GM18867 (cell line): ENCODE data around the gene CEP250.
"Not testable (repeated sequence)": the region's sequence is repeated elsewhere in the genome, so short reads cannot be mapped to it uniquely, and the experiment has no call there.

Experiments
- ATAC-seq: cut with Tn5 transposase; IDR thresholded peaks from one replicate; pipeline ENCODE4 v1.9.1; 2021; ENCODE audit warnings: mild to moderate bottlenecking, moderate library complexity; ENCODE audit not compliant: unreplicated experiment

The CEP250 gene

DNA sequence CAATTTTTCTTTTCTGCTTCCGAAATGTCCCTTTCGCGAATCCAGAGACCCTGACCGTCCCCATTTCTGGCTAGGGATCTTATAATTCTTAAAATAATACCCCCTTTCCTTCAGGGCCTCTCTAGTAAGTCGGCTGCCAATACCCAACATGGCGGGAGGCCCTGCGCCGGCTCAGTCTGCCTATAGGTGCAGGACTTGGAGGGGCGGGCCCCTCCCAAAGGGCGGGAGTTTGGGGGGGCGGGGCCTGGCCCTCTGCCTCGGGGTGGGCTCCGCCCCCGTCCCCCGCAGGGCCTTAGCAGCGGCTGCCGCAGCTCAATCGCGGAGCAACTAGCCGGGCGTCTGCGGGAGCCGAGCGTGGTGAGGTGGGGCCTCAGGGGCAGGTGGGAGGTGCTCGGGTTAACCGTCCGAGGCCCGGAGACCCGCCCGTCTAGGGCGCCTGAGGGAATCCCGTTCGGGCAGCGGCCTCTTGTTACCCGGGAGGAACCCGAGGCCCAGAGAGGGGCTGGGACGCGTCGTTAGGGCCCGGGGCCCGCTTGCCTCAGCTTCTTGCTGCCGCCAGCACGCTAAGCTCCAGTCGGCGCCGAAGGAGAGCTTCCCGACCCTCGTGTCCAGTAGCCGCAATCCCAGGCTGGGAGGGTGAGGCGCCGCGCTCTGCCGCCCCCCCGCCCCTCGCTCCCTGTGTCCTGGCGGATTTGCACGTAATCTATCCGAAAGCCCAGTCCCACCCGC, at the start of gene CEP250:
Gene CEP250 (plus strand): TSS at position 718 of the 729 bp plus-strand sequence. CDS start 6,770 bp downstream, outside the sequence.
- peak; percentile 90 for ATAC-seq

DNA sequence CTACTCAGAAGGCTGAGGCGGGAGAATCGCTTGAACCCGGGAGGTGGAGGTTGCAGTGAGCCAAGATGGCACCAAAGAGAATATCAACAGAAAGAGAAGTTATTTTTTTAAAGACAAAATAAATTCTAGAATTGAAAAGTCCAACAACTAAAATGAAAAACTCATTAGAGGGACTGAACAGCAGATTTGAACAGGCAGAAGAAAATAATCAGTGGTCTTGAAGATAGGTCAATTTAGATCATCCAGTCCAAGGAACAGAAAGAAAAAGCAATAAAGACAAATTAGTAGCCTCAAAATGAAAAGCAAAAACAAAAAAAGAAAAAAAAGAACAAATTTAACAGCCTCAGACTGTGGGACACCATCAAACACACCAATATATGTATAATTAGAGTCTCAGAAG, 49.6 kb upstream of the CEP250 start:
- ATAC-seq, result no peak

DNA sequence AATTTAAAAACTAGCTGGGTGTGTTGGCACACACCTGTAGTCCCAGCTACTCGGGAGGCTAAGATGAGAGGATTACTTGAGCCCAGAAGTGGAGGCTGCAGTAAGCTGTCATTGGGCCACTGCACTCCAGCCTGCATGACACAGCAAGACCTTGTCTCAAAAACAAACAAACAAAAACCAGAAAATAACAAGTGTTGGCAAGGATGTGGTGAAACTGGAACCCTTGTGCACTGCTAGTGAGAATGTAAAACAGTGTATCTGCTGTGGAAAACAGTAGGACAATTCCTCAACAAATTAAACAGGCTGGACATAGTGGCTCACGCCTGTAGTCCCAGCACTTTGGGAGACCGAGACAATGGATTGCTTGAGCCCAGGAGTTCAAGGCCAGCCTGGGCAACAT, 47.1 kb upstream of the CEP250 start:
- no peak for ATAC-seq

- ATAC-seq, result no peak
These were observed 45.9 kb upstream of the CEP250 start for GRCh38 chr20:35409542-35409941.

GRCh38 chr20:35410613-35411012, 44.8 kb upstream of the CEP250 start:
- no peak for ATAC-seq

DNA sequence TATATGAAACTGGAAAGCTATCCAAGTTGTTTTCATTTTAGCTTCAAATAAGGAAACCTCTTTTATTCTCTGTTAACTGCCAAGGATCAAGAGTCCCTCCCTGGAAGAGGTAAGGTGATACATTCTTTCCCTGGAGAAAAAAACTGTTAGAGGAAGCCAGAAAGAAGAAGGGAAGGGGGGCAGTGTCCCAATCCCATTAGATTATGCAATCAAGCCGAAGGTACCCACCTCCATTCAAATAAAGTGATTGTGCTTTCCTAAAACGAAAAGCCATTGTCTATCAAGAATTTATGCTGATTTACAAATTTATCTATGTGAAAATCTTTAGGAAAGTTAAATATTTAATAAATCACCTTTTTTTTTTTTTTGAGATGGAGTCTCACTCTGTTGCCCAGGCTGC, 34.1 kb upstream of the CEP250 start:
- no peak for ATAC-seq

- ATAC-seq, result no peak
These were observed 23.6 kb upstream of the CEP250 start for GRCh38 chr20:35431621-35432429.

GRCh38 chr20:35432430-35432735, 23.0 kb upstream of the CEP250 start:
- ATAC-seq, result no peak

DNA sequence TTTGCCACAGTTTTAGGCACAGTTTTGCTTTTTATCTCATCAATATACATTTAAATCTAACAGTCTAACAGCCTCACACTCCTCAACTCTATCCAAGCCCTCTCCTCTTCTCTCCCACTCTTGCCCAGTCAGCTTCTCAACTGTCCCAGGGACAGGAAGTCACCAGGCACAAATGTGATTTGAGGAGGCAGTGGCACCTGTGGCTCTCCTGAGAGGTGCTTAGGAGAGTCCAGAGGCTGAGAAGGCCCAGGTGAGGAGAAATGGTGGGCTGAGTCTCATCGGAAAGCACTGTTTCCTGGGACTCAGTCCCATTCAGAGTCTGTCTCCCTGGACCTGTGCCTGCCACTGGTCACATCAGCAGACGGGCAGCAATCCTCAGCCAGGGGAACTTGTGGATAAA, 22.1 kb upstream of the CEP250 start:
- no peak for ATAC-seq

GRCh38 chr20:35434085-35435005, 21.1 kb upstream of the CEP250 start:
- no peak for ATAC-seq

- ATAC-seq, result no peak
These were observed 19.2 kb upstream of the CEP250 start for GRCh38 chr20:35436177-35436573.

- ATAC-seq, result no peak
These were observed 17.8 kb upstream of the CEP250 start for GRCh38 chr20:35437599-35437998.

GRCh38 chr20:35443003-35443402, 12.4 kb upstream of the CEP250 start:
- no peak for ATAC-seq

- ATAC-seq, result no peak
These were observed 11.2 kb upstream of the CEP250 start for GRCh38 chr20:35444226-35444625.

GRCh38 chr20:35446356-35447078, 8.9 kb upstream of the CEP250 start:
- no peak for ATAC-seq

DNA sequence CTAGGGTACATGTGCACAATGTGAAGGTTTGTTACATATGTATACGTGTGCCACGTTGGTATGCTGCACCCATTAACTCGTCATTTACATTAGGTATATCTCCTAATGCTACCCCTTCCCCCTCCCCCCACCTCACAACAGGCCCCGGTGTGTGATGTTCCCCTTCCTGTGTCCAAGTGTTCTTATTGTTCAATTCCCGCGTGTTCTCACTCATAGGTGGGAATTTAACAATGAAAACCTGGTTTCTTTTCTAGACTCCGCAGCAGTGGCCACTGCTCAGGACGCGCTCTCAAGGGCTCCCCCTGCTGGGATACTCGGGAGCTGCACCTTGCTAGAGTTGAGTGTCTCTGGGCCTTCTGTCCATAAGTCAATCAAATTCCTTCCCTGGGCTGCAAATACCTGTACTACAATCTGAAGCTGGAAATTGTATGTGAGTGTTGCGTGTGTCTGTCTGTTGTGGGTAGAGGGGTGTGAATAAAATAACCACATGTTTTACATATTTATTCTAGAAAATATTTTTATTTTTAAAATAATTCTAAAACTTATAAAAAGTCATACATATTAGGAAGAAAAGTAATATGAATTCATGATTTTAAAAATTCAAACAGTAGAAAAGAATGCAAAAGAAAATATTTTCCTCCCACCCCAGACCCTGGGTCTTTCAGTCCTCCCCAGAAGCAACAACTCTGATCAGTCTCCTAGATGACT, 8.2 kb upstream of the CEP250 start:
- peak; percentile 54 for ATAC-seq

GRCh38 chr20:35448788-35449373, 6.5 kb upstream of the CEP250 start:
- ATAC-seq, result no peak

GRCh38 chr20:35449855-35450254, 5.5 kb upstream of the CEP250 start:
- ATAC-seq, result not testable (repeated sequence)

GRCh38 chr20:35451295-35451694, 4.1 kb upstream of the CEP250 start:
- ATAC-seq, result no peak

DNA sequence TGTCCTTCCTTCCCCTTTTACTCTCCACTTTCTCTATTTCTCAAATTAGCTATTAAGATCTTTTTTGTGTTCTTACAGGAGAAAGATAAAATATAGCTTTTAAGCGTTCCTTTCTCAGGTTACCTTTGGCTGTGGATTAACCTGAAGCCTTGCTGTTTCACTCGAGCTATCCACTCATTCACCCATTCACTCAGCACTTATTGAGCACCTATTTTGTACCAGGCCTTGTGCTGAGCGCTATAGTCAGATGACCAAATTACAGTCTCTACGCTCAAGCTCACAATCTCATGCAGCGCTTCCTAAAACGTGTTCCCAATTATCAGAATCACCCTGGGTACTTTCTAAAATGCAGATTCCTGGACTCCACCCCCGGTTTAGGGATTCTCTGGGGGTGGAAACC, 1.8 kb upstream of the CEP250 start:
- ATAC-seq, result no peak
